Measurements from ENCODE around the gene STARD13.

Gene STARD13

GRCh38 chr13:33153421-33154404 is 131.8 kb downstream of the STARD13 start:
- no peak for DNase-seq (ENCODE audit: low read depth in 3 of 3, low spot score in 1 of 3)

DNA sequence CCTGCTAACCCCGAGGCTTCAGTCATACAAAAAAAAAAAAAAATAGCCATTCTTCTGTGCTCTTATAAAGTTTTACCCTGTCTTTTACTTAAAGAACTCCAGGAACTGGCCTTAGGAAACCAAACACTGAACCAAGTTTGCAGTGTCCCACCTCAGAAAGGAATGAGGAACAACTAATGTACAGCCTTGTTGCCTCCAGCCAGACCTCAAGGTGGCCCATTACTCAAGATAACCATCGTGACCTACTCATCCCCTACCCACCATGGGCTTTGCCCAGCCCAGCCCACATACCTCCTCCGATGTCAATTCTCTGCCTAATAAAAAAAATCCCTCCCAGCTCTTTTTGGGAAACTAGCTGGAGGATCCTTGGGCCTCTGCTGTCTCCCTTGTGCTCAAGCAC is 133.2 kb downstream of the STARD13 start:
- no peak for DNase-seq (ENCODE audit: low read depth in 3 of 3, low spot score in 1 of 3)

- no peak for DNase-seq (ENCODE audit: low read depth in 3 of 3, low spot score in 1 of 3)
Measured at GRCh38 chr13:33150662-33151061, 134.9 kb downstream of the STARD13 start.

GRCh38 chr13:33150126-33150525 is 135.4 kb downstream of the STARD13 start:
- DNase-seq (ENCODE audit: low read depth in 3 of 3, low spot score in 1 of 3) = no peak

DNA sequence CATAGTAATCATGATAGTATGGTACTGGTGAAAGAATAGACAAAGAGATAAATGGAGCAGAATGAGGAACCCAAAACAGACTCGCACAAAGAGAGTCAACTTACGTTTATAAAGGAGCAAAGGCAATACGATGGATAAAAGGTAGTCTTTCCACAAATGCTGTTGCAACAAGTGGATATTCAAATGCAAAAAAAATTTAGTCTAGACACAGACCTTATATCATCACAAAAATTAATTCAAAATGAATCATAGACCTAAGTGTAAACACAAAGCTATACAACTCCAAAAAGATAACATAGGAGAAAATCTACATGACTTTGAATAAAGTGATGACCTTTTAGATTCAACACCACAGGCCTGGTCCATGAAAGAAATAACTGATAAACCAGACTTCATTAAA is 137.7 kb downstream of the STARD13 start:
- DNase-seq (ENCODE audit: low read depth in 3 of 3, low spot score in 1 of 3) = no peak

DNA sequence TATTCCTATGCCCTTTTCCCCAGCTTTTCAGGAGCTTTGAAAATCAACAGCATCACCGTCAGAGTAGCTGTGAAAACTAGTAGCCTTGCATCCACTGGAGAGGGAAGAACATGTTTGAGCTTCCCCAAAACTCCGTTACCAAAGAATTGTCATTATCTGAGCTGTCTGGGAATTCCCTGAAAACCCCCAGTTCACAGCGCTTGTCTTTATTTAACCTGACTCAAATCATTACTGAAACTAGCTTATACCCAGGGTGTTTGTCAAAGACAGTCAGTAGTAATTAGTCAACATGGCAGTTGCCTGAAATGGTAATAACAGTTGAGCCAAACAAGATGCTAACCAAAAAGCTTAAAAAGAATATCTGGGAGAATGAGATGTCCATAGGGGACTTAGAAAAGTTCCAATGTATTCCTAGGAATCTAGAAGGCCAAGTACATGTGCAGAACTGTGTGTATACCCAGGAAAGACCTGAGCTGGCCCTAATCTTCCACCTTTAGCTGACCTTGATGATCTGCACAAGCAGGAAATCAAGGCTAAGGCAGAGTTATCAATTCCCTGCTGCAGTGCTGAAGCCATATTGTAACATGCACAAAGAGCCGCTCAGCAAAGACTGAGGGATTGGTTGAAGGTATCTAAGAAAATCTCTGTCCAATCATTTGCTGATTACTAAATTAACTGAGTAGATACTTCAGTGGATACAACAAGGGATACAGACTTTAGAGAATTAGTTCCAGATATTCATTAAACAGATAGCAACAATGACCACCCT is 138.5 kb downstream of the STARD13 start:
- DNase-seq (ENCODE audit: low read depth in 3 of 3, low spot score in 1 of 3) = no peak

- no peak for DNase-seq (ENCODE audit: low read depth in 3 of 3, low spot score in 1 of 3)
Measured at GRCh38 chr13:33145667-33146066, 139.9 kb downstream of the STARD13 start.

- no peak for DNase-seq (ENCODE audit: low read depth in 3 of 3, low spot score in 1 of 3)
Measured at GRCh38 chr13:33144358-33144784, 141.2 kb downstream of the STARD13 start.

- no peak for DNase-seq (ENCODE audit: low read depth in 3 of 3, low spot score in 1 of 3)
Measured at GRCh38 chr13:33139780-33140535, 145.6 kb downstream of the STARD13 start.

DNA sequence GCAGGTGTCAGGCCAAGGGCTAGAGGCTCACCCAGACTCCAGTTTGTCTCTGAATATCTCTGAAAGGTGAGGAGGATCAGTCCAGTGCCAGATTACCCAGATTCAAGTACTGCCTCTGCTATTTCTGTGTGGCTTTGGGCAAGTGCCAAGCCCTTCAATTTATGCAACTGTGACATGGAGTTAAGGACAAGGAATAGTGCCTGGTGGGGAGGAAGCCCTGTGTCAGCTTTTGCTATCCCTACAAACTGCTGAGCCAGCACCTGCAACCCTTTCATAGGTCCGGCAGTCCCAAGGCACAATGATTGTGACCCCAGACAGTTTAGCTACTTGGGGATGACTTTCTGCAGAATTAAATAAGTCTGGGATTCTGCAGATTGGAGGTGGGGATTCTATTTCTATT is 146.4 kb downstream of the STARD13 start:
- no peak for DNase-seq (ENCODE audit: low read depth in 3 of 3, low spot score in 1 of 3)

GRCh38 chr13:33138441-33138840 is 147.1 kb downstream of the STARD13 start:
- no peak for DNase-seq (ENCODE audit: low read depth in 3 of 3, low spot score in 1 of 3)

GRCh38 chr13:33137721-33138120 is 147.8 kb downstream of the STARD13 start:
- no peak for DNase-seq (ENCODE audit: low read depth in 3 of 3, low spot score in 1 of 3)

DNA sequence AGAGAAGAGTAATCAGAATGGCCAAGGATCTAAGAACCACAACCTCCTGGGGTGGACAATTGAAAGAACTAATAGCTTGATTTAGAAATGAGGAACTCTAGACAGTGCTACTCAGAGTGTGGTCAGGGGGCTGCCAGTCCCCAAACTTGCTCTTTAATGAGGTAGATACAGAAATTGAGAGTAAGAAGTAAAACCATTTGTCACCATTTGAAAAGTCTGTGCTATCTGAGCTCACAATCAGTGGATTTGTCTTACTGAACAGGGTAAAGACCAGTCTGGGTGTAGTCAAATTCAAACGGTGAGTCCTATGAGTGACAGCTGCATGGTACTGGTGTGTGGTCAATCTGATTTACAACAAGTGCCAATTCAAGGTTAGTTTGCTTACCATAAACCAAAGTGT is 150.5 kb downstream of the STARD13 start:
- no peak for DNase-seq (ENCODE audit: low read depth in 3 of 3, low spot score in 1 of 3)

DNA sequence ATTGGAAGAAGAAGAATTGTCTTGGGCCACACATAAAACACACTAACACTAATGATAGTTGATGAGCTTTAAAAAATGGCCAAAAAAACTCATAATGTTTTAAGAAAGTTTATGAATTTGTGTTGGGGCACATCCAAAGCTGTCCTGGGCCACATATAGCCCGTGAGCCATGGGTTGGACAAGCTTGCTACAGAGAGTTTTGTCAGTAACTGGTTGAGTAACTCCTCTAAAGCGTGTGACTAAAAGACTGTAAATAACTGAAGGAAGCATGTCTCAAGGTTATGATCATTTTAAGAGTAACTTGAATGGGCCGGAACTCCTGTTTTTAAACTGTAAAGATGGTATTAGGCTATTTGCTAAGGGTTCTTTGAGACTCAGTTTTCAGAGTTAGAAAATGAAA is 151.3 kb downstream of the STARD13 start:
- no peak for DNase-seq (ENCODE audit: low read depth in 3 of 3, low spot score in 1 of 3)

- no peak for DNase-seq (ENCODE audit: low read depth in 3 of 3, low spot score in 1 of 3)
Measured at GRCh38 chr13:33132644-33133440, 152.7 kb downstream of the STARD13 start.

- no peak for DNase-seq (ENCODE audit: low read depth in 3 of 3, low spot score in 1 of 3)
Measured at GRCh38 chr13:33129886-33130285, 155.7 kb downstream of the STARD13 start.

GRCh38 chr13:33129094-33129832 is 156.3 kb downstream of the STARD13 start:
- no peak for DNase-seq (ENCODE audit: low read depth in 3 of 3, low spot score in 1 of 3)

DNA sequence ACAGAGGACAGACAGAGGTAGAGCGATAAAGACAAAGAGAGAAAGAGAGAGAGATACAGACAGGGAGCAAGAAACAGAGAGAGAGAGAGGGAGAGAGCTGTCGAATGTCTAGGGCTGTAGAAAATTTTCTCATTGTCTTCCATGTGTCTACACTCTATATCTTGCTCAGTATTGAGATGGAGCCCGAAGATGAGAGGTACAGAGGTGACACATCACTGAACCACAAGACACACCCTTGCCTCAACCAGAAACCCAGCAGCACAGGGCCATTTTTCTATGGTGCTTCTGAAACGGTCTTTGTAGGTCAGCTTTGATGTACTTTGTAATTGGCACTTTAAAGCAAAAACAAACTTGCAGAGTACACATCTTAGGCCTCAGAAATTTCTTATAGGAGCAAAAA is 157.4 kb downstream of the STARD13 start:
- no peak for DNase-seq (ENCODE audit: low read depth in 3 of 3, low spot score in 1 of 3)

DNA sequence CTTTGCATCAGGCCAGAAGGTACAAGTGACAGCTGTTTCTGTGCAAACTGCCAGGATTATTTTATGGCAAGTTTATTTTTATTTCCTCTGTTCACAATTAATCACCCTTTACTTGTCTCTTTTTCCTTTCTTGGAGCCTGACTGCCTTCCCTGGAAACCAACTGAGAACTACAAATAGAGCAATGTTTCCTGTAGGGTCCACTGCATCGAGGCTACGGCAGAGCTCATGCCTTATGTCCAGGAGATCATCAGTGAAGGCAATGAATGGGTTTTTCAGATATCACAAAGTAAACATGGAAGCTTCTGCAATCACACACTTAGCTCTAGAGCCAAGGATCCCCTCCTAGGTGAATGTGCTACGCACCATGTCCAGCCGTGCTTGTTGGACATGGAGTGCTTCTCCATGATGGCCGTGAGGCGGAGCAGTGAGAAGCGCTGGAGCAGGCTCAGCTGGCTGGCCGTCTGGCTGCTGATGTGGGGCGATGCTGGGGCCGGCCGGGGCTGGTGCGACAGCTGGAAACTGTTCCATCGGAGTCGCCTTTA is 158.5 kb downstream of the STARD13 start:
- DNase-seq (ENCODE audit: low read depth in 3 of 3, low spot score in 1 of 3) = no peak
